Naive thymus-derived CD8-positive, alpha-beta T cell (primary cell): ENCODE measurements around the gene WIZ. TPM values are rescaled to one million over a fixed set of nuclear protein-coding genes. Genes with fewer than 3 reads are reported as not detected.
A peak's percentile ranks its signal among the peaks of the same experiment; 100 is the strongest.

ENCODE experiments used
- ATAC-seq, 2 donors: fragments of 150-1000 bp; cut with Tn5 transposase in 1 of 2; sonication (Bioruptor Pico), chemical (Tn5 transposase) in 1 of 2; 1 replicate in 1 of 2; 2 replicates in 1 of 2; pipeline ENCODE4 v1.10.0; 2021; ENCODE audit warnings: mild to moderate bottlenecking in 2 of 2, moderate library complexity in 2 of 2
- POLR2A ChIA-PET: fragments of 350-600 bp; sonication (Branson Sonifier 250); formaldehyde crosslinking; loops from one replicate; lab custom pipeline; 2021; ENCODE audit warnings: antibody characterized with exemption; lab: Charles Lee
- DNase-seq, 10 donors: peaks; one replicate each; pipeline versions ENCODE4 v3.0.0 to v3.0.0-alpha.2; 2020 to 2022
- H3K27ac Mint-ChIP-seq, 10 donors: one replicate each; pipeline ENCODE4 v1.8.0; 2020 to 2022; ENCODE audit warnings: mild to moderate bottlenecking in 10 of 10, mixed read lengths in 10 of 10, moderate library complexity in 4 of 10, inconsistent platforms in 1 of 10
- H3K27me3 Mint-ChIP-seq, 5 donors: one replicate each; pipeline ENCODE4 v1.8.0; 2021 to 2022; ENCODE audit warnings: mixed read lengths in 5 of 5
- H3K36me3 Mint-ChIP-seq, 3 donors: one replicate each; pipeline ENCODE4 v1.8.0; 2020 to 2022; ENCODE audit warnings: mixed read lengths in 3 of 3, mild to moderate bottlenecking in 2 of 3, inconsistent platforms in 1 of 3
- H3K4me1 Mint-ChIP-seq, 4 donors: one replicate each; pipeline ENCODE4 v1.8.0; 2021 to 2022; ENCODE audit warnings: mixed read lengths in 4 of 4
- H3K4me3 Mint-ChIP-seq, 10 donors: one replicate each; pipeline ENCODE4 v1.8.0; 2020 to 2022; ENCODE audit warnings: mild to moderate bottlenecking in 10 of 10, mixed read lengths in 10 of 10, moderate library complexity in 6 of 10, inconsistent platforms in 1 of 10
- H3K9me3 Mint-ChIP-seq, 9 donors: one replicate each; pipeline ENCODE4 v1.8.0; 2020 to 2022; ENCODE audit warnings: mixed read lengths in 9 of 9, mild to moderate bottlenecking in 3 of 9, inconsistent platforms in 1 of 9, moderate library complexity in 1 of 9
- polyA plus RNA-seq, 3 donors: library from polyadenylated mRNA; unstranded; fragments of 300-500 nt; fragmentation: Illumina TruSeq; gene quantifications; one replicate each; pipeline ENCODE4 v1.2.3, GENCODE V29; 2021
- total RNA-seq, 8 experiments: library from RNA in 2 of 8; stranded (reverse) in 2 of 8; gene quantifications; one replicate each; pipeline ENCODE4 v1.2.3 and lab custom pipeline; 2021 to 2026

Gene WIZ
- total and polyA plus RNA-seq, 5 experiments from 2014 or later = 0.57 to 32.6 (median 2.0) TPM

DNA sequence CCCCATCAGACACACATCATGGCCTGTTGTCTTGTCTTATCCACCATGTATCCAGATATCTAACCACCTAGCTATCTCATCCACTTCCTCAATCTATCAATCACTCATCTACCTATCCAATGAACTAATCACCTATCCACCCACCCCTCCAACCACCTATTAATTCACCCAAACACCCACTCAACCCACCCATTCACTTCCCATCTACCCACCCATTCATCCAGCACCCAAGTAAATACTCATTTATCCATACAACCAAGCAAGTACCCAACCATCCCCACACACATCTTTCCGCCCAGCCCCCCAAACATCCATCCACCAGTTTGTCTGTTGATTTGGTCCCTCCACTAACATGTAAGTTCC, 753 bp upstream of the WIZ start:
- peak overlapping the region; percentile 83 to 97 (median 94) for H3K27ac Mint-ChIP-seq
- peaks cover 25 to 49% (median 35%) of the 10 kb centered on the region in 4 donors for H3K4me1 Mint-ChIP-seq
- no peak for ATAC-seq
- DNase-seq = no peak
- H3K4me3 Mint-ChIP-seq = peak overlapping the region; percentile 71 to 90 (median 84)
- POLR2A ChIA-PET = interaction anchor here (0.8 to 4.6 kb wide), 5 partner anchors 12 to 71 kb away, joined by 3 to 48 read pairs (median 8); partner anchors contain the start of genes AKAP8 and RASAL3
- H3K27me3 Mint-ChIP-seq = no peaks in the 10 kb centered on the region
- peaks cover 0 to 9% (median 0%) of the 10 kb centered on the region in 9 donors for H3K9me3 Mint-ChIP-seq
- peaks cover 0 to 37% (median 16%) of the 10 kb centered on the region in 3 donors for H3K36me3 Mint-ChIP-seq

DNA sequence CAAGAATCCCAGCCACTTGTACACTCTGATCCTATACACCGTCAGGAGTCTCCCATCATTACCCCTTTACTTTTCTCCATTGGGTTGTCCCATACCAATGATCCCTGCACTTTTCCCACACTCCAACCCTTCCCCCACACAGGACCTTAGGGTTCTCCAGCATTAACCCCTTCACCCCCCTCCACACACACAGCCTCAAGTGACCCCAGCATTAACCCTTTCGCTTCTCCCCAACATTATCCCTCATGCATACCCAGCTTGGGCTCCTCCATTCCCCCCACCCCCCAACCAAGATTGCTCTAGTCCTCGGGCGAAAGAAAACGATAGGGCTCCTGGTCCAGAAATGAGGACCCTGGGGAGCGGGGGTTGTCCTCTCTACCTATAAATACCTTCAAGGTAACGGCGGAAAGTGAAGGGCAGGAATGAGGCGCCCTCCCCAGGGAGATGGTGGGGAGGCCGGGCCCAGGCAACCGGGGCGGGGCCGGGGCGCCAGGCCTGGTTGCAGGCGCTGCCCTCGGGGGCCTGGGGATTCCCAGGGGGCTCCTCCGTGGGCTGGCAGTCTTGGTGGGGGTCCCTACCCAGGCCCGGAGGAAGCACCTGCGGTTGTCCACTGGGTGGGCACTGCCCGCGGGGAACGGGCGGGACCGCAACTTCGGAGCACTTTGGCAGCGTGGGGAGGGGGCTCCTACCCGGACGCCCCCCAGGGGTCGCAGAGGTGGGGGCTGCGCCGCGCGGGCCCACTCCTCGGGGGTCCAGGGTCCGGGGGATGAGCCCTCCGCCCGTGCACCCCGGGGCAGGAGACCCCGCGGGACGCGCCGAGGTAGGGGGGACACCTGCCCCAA, 757 bp downstream of the WIZ start:
- POLR2A ChIA-PET = interaction anchor here (0.5 to 4.6 kb wide), 8 partner anchors 11 to 1857 kb away, joined by 3 to 48 read pairs (median 4); partner anchors contain the start of gene RASAL3
- peak in 1 of 10 donors; percentile 66 for DNase-seq
- Mint-ChIP-seq H3K4me3 (peak overlapping the region; percentile 60 to 88 (median 70)), H3K4me1 (peaks cover 20 to 35% (median 28%) of the 10 kb centered on the region in 4 donors), H3K27ac (peak overlapping the region; percentile 1 to 92 (median 80)), H3K36me3 (peaks cover 0 to 23% (median 14%) of the 10 kb centered on the region in 3 donors), H3K9me3 (peaks cover 0 to 9% (median 0%) of the 10 kb centered on the region in 9 donors), H3K27me3 (no peaks in the 10 kb centered on the region)
- peak in 1 of 2 donors; percentile 7 for ATAC-seq

DNA sequence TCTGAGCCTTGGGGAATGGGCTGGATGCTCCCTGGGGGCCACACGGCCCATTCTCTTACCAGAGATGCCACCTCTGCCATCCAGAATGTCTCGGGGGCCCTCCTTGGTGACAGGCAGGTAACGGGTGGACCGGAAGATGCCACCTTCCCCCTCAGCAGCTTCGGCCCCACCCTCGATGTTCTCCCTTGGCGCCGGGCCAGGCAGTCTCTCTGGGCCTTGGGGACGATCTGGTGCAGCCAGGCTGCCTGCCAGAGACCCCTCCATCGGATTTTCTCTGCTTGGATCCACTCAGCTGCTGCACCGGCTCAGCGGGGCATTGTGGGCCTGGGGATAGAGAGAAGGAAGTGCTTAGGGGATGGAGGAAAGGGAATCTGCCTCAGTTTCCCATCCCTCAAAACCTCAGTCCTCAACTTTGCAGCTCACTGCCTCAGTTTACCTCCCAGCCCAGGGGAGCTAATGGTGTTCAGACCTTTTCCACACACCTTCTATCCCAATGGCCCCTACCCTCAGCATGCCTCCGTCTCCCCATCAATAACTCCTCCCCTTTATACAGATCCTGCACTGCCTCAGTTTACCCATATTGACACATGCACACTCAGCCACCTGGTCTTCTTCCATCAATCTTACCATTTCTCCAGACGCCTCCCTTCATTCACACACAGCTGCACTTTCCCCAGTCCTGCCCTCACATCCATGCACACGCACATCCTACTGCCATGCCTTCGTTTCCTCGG, 1.5 kb downstream of the WIZ start:
- POLR2A ChIA-PET = interaction anchor here (0.7 to 4.6 kb wide), 7 partner anchors 10 to 103 kb away, joined by 3 to 48 read pairs (median 4); partner anchors contain the start of gene RASAL3
- H3K4me1 Mint-ChIP-seq = peaks cover 17 to 29% (median 23%) of the 10 kb centered on the region in 4 donors
- peak overlapping the region; percentile 60 to 88 (median 70) for H3K4me3 Mint-ChIP-seq

GRCh38 chr19:15447057-15447456, 2.7 kb downstream of the WIZ start:
- no peak for DNase-seq
- H3K36me3 Mint-ChIP-seq = peaks cover 0 to 10% (median 9%) of the 10 kb centered on the region in 3 donors
- ATAC-seq = no peak
- POLR2A ChIA-PET = interaction anchor here (1.1 to 1.9 kb wide), 3 partner anchors 14 to 18 kb away, joined by 3 to 13 read pairs (median 6); no protein-coding TSS in a partner anchor
- H3K4me1 Mint-ChIP-seq = peaks cover 17 to 29% (median 21%) of the 10 kb centered on the region in 4 donors
- H3K4me3 Mint-ChIP-seq = no peak overlapping the region
- H3K27ac Mint-ChIP-seq = peak overlapping the region in 7 of 10 donors; percentile 6 to 93 (median 59)
- no peaks in the 10 kb centered on the region for H3K27me3 Mint-ChIP-seq
- peaks cover 0 to 9% (median 0%) of the 10 kb centered on the region in 9 donors for H3K9me3 Mint-ChIP-seq

More for the DNA sequence above, 1.5 kb downstream of the WIZ start:
- peaks cover 0 to 9% (median 0%) of the 10 kb centered on the region in 9 donors for H3K9me3 Mint-ChIP-seq
- peaks cover 0 to 15% (median 10%) of the 10 kb centered on the region in 3 donors for H3K36me3 Mint-ChIP-seq
- no peak for ATAC-seq
- H3K27me3 Mint-ChIP-seq = no peaks in the 10 kb centered on the region
- DNase-seq = peak in 1 of 10 donors; percentile 63
- H3K27ac Mint-ChIP-seq = peak overlapping the region in 9 of 10 donors; percentile 1 to 92 (median 81)

DNA sequence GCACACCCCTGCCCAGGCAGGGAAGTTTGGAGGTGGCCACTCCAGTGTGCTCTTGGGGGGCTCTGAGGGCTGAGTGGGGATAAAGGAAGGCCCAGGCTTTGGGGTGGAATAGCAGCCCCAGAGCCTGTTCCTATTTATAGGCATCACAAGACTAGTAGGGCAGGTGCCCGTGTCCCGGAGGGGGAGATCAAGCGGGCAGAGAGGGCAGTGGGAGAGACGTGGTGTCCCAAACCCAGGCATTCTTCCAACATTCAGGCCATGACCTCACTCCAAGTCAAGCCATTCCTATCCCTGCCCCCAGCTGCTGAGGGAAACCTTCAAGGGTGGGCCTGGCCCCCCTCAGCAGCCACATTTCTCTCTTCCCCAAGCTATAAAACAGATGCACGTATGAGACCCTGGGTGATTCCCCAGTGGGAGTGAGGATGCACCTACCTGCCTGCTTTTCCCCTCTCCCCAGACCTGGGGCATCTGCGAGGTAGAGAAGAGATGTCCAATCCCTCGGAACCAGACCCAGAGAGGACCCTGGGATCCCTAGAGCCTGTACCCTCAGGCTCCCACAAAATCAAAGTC, 3.9 kb downstream of the WIZ start:
- no peak for ATAC-seq
- H3K36me3 Mint-ChIP-seq = no peaks in the 10 kb centered on the region
- POLR2A ChIA-PET = interaction anchor here (2.5 kb wide), 1 partner anchor 13 kb away, joined by 6 read pairs; no protein-coding TSS in a partner anchor
- H3K27ac Mint-ChIP-seq = peak overlapping the region in 2 of 10 donors; percentile 2 to 70
- peaks cover 12 to 23% (median 17%) of the 10 kb centered on the region in 4 donors for H3K4me1 Mint-ChIP-seq
- H3K27me3 Mint-ChIP-seq = no peaks in the 10 kb centered on the region
- DNase-seq = no peak
- H3K9me3 Mint-ChIP-seq = peaks cover 0 to 9% (median 0%) of the 10 kb centered on the region in 9 donors
- H3K4me3 Mint-ChIP-seq = peak overlapping the region in 1 of 10 donors; percentile 29

GRCh38 chr19:15445227-15445605, 4.5 kb downstream of the WIZ start:
- Mint-ChIP-seq H3K27me3 (no peaks in the 10 kb centered on the region), H3K9me3 (peaks cover 0 to 3% (median 0%) of the 10 kb centered on the region in 9 donors), H3K4me3 (no peak overlapping the region), H3K27ac (no peak overlapping the region), H3K36me3 (no peaks in the 10 kb centered on the region), H3K4me1 (peaks cover 6 to 17% (median 11%) of the 10 kb centered on the region in 4 donors)
- POLR2A ChIA-PET = interaction anchor here (2.5 kb wide), 1 partner anchor 12 kb away, joined by 6 read pairs; no protein-coding TSS in a partner anchor
- ATAC-seq (no peak), DNase-seq (no peak)

- Mint-ChIP-seq H3K36me3 (no peaks in the 10 kb centered on the region), H3K4me1 (peaks cover 6 to 14% (median 9%) of the 10 kb centered on the region in 4 donors), H3K4me3 (no peak overlapping the region), H3K27ac (peak overlapping the region in 1 of 10 donors; percentile 20), H3K27me3 (no peaks in the 10 kb centered on the region), H3K9me3 (no peaks in the 10 kb centered on the region)
- POLR2A ChIA-PET = interaction anchor here (2.5 kb wide), 1 partner anchor 12 kb away, joined by 6 read pairs; no protein-coding TSS in a partner anchor
- no peak for DNase-seq
- ATAC-seq = no peak
Measured at GRCh38 chr19:15444505-15445226, 5.1 kb downstream of the WIZ start.

DNA sequence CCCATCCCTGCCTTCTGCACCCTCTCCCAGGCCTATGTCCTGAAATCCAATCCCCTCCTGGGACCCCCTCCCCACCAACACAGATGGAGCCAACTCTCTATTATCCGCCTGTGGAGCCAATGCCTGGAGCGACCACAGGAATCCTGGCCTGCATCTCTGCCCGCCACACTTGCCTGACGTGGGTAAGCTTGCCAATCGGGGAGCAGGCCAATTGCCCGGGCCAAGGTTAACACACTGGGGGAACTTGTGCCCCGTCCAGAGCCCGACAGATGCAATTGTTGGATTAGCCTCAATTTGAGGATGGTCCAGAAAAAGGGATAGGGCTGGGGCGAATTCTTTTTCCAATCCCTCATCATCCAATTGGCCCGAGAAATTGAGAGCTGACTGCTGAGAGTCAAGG, 5.9 kb downstream of the WIZ start:
- Mint-ChIP-seq H3K27ac (no peak overlapping the region), H3K27me3 (no peaks in the 10 kb centered on the region), H3K36me3 (no peaks in the 10 kb centered on the region), H3K4me1 (peaks cover 5 to 11% (median 7%) of the 10 kb centered on the region in 4 donors), H3K9me3 (no peaks in the 10 kb centered on the region), H3K4me3 (no peak overlapping the region)
- POLR2A ChIA-PET = interaction anchor here (2.5 kb wide), 1 partner anchor 11 kb away, joined by 6 read pairs; no protein-coding TSS in a partner anchor
- DNase-seq (no peak), ATAC-seq (no peak)

DNA sequence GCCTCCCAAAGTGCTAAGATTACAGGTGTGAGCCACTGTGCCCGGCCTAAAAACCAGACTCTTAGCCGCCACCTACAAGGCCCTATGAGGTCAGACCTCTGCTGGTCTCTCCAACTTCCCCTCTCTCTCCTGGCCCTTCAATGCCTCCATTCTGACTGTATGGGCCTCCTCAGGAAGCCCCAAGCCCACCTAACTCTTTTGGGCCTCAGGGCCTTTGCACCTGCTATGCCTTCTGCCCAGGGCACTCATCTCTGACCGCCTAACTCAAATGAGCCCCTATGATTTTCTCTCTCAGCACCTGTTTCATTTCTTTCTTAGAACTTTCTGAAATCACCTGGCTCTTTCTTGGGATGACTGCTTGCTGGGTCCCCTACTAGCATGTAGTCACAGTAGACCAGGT, 6.4 kb downstream of the WIZ start:
- no peak for ATAC-seq
- Mint-ChIP-seq H3K4me3 (no peak overlapping the region), H3K27ac (peak overlapping the region in 3 of 10 donors; percentile 6 to 66 (median 37)), H3K9me3 (no peaks in the 10 kb centered on the region), H3K36me3 (no peaks in the 10 kb centered on the region), H3K4me1 (peaks cover 0 to 6% (median 2%) of the 10 kb centered on the region in 4 donors), H3K27me3 (no peaks in the 10 kb centered on the region)
- POLR2A ChIA-PET = interaction anchor here (2.5 kb wide), 1 partner anchor 10 kb away, joined by 6 read pairs; no protein-coding TSS in a partner anchor
- no peak for DNase-seq

DNA sequence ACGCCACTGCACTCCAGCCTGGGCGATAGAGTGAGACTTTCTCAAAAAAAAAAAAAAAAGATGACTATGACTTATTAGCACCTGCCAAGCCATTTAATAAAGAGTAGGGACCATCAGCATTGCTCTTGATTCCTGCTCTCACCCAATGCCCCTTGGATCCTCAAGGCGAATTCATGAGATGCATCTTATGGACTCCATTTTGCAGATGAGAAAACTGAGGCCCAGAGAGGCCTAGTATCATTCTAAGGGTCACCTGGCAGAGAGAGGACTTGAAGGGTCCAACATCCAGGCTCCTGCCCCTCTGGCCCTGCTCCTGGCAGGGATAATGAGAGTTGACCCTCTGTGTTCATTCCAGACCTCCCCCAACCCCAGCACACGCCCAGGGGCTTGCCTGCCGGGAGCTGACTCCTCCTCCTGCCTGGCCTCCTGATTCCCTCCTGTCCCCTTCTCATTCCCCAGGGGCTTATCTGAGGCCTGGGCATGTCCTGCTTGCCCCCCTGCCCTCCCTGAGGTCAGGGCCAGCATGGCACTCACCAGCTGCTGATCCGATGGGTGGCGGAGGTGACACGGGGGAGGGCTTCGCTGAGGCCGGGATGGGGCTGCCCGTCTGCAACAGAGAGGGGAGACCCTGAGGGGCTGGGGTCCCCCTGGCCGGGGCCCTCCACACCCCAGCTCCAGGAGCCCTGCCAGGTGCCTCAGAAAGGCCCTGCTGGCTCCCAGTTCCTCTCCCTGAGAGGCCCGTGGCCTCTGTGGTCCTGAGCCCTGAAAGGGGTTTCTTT, 7.4 kb downstream of the WIZ start:
- Mint-ChIP-seq H3K27me3 (no peaks in the 10 kb centered on the region), H3K27ac (no peak overlapping the region), H3K36me3 (no peaks in the 10 kb centered on the region), H3K4me3 (no peak overlapping the region), H3K9me3 (no peaks in the 10 kb centered on the region), H3K4me1 (peaks cover 0 to 3% (median under 1%) of the 10 kb centered on the region in 4 donors)
- DNase-seq (peak in 1 of 10 donors; percentile 58), ATAC-seq (no peak)
- POLR2A ChIA-PET = interaction anchor here (1.1 kb wide), 1 partner anchor 10 kb away, joined by 3 read pairs; no protein-coding TSS in a partner anchor

- Mint-ChIP-seq H3K27ac (no peak overlapping the region), H3K4me3 (no peak overlapping the region), H3K36me3 (no peaks in the 10 kb centered on the region), H3K4me1 (no peaks in the 10 kb centered on the region), H3K9me3 (no peaks in the 10 kb centered on the region), H3K27me3 (no peaks in the 10 kb centered on the region)
- no peak for DNase-seq
- POLR2A ChIA-PET = no interaction called here
- no peak for ATAC-seq
Measured at GRCh38 chr19:15441317-15441716, 8.4 kb downstream of the WIZ start.
